SK-N-DZ (cell line): Measurements from ENCODE around the gene ARID1B.
"Not testable (repeated sequence)": the region's sequence is repeated elsewhere in the genome, so short reads cannot be mapped to it uniquely, and the experiment has no call there.

Experiments used
- DNase-seq: peaks from one replicate; pipeline ENCODE4 v3.0.0-alpha.2; 2015; ENCODE audit warnings: low spot score

Gene ARID1B

DNA sequence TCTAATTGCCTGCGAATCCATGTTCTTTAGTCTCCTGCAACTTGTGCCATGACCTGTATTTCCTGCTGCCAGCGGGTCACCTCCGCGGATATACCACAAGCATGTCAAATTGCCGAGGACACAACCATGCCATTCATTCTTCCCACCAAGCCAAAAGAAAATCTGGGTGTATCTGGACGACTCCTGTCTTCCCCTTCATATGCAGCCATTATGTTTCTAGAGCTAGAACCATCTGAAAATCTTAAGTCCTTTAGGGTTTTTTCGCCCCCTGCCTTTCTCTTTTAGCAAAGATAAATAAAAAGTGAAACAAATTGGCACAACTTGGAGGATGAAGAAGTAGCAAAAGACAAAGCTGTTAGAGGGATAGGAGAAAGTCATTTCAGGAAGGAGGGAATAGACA lies 242.6 kb downstream of the ARID1B start:
- no peak for DNase-seq

DNA sequence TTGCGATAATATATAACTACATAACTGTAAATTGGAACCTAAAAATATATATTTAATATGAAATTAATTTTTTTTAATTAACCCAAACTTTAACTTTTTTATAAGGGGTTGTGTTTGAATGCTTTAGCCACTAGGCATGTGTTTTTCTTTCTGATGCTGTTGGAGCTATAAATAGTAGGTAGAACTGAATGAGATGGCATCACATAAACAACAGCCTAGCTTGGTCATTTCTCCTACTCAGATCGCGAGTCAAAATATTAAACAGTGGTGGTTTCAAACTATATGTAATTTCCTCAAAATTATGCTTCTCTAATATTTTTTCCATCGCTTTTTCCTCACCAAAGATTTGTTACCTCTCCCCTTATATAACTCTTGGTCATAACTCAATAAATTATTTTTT lies 243.2 kb downstream of the ARID1B start:
- DNase-seq: no peak

DNA sequence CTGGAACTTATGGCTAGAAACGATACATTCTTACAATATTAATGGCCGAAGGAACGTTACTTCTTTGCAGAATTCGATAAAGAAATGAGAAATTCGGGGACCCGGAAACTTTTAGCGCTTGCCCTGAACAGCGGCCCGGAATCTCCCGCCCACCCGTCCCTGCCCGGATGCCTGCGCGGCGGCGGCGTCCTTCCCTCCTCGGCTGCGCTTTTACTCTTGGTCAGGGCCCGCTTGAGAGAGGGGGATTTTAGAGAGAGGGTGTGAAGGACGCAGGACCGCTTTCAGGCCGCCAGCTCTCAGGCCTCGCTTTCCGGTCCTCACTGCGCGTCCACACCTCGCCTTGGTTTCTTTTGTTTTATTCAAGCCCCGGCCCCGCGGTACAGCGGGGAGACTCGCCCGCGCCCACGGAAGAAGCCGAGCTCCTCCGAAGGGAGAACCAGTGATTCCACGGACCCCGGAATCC lies 243.7 kb downstream of the ARID1B start:
- peak; percentile 67 for DNase-seq

GRCh38 chr6:157021344-157021992 lies 244.3 kb downstream of the ARID1B start:
- DNase-seq: peak; percentile 84

GRCh38 chr6:157021993-157022740 lies 245.0 kb downstream of the ARID1B start:
- peak; percentile 82 for DNase-seq

GRCh38 chr6:157023958-157024357 lies 246.8 kb downstream of the ARID1B start:
- no peak for DNase-seq

DNA sequence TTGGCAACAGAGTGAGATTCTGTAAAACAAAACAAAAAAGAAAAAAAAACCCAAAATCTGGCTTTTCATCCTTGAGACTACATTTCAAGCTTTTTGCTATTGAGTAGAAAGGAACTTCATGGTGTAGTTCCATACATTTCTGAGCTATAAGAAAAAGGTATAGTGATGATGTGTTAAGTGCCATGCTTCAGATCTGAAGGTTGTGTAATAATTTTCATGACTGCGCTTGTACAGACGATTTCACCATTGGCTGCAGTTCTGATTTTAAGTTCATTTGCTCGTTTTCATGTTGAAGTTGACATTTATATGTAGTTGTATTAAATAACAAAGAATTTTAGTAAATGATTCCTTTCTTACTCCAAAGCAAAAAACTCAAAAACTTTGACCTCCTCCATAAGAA lies 247.6 kb downstream of the ARID1B start:
- no peak for DNase-seq

- no peak for DNase-seq
Observed at GRCh38 chr6:157025437-157025836, 248.3 kb downstream of the ARID1B start.

DNA sequence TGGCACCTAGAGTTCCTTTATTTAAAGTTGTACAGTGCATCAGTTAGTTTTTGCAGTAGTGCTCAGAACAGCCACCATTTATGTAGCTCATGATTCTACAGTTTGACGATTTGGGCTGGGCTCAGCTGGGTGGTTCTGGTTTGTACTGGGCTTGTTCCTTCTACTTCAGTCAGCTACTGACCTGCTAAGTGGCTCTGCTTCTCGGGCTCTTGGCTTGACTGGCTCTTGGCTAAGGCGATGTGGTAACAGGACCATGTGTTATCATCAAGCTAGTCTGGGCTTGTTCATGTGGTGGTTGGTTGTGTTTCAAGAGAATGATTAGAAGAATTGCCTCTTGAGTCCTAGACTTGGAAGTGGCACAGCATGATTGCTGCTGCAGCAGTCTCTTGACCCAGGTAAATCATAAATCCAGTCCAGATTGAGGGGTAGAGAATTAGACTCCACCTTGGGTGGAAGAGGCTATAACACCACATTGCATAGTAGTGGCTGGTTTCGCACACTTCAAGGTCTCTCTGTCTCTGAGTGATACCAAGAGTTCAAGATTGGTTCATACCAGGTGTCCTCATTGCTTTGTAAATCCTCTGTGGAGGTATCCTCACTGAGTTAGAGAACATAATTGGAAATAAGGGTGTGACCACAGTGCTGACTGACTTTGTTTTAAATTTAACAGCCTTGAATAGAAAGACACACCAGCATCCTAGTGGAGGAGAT lies 253.0 kb downstream of the ARID1B start:
- no peak for DNase-seq

DNA sequence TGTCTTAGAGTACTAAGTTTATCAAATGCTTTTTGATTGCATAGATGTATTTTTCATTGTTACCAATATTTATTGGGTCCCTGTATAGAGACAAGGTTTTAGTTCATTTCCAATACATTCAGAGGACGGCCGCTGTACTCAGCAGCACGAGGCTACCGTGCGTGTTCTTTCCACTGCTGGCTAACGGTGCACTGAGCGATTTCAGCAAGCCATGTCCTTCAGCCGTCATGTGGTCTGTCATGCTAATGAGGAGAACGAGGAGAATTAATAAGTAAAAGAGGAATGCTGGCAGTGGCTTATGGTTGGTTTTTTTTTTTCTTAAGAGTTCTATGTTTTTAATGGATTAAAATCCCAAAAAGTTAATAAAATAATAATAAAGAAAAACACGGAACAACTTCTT lies 253.6 kb downstream of the ARID1B start:
- DNase-seq: no peak

DNA sequence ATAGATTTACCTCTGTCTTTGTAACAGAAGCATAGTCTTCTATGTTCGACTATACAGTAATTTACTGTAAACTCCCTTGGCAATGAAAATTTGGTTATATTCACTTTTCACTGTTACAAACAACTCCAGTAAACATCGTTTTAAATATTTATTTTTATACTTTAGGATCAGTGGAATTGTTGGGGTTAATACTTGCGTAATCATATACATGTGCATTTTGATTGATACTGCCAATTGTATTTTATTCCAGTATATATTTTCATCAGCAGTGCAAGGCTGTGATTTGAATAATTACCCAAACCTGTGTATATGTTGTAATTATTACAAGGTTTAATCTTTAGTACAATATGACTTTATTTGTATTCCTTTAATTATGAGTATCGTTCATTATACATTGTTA lies 255.7 kb downstream of the ARID1B start:
- no peak for DNase-seq

DNA sequence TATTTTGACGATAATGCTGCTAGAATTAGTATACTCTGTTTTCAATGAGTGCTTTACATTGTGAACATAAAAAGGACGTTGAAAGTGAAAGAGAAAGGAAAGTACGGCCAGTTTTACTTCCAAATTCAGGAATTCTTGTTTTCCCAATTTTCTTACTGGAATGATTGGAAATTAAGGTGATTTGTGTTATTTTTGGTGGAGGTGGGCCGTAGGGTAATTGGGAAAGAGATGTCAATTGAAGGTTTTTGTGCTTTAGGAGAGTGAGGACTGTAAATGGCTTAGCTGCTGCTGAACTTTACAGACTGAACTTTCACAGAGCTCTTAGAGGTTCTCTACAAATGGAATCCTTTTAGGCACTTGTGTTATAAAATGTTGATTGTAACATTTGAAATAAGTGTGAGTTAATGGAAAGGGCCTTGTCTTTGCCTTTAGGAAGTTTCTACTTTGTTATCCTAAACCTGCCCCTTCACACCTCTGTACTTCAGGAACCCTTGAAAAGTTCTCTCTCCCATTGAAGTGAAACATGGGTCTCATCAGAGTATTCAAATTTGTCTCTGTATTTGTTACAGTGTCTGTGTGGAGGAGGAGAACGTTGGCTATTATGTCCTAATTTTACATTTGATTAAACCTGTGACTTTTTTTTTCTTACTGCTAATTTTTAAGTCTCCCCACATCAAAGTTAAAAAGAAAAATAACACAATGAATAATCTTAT lies 256.4 kb downstream of the ARID1B start:
- no peak for DNase-seq

- peak; percentile 42 for DNase-seq
Observed at GRCh38 chr6:157034436-157035230, 257.5 kb downstream of the ARID1B start.

DNA sequence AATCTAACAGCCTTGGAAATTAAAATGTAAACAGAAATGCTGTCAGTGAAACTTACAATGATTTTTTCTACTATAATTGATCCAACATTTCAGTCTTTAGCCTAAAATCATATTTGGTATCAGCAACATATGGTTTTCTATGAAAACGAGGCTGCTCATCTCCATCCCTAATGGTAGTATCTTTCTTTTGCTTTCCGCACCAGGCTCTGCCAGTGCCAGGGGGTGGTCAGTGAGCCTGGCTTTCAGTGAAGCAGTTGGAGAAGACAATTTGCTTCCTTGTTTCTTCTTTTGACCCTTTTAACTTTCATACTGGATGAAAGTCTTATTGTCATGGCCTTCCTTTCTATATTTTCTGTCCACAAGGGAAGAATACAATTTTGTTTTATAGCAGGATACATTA lies 258.4 kb downstream of the ARID1B start:
- no peak for DNase-seq

GRCh38 chr6:157036245-157036711 lies 259.1 kb downstream of the ARID1B start:
- no peak for DNase-seq

GRCh38 chr6:157037165-157037564 lies 260.0 kb downstream of the ARID1B start:
- no peak for DNase-seq

GRCh38 chr6:157038610-157039009 lies 261.4 kb downstream of the ARID1B start:
- DNase-seq: no peak

DNA sequence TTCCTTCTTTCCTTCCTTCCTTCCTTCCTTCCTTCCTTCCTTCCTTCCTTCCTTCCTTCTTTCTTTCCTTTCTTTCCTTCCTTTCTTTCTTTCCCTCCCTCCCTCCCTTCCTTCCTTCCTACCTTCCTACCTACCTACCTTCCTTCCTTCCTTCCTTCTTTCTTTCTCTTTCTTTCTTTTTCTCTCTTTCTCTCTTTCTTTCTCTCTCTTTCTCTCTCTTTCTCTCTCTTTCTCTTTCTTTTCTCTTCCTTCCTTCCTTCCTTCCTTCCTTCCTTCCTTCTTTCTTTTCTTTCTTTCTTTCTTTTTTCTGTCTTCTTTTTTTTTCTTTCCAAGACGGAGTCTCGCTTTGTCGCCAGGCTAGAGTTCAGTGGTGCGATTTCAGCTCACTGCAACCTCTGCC lies 262.5 kb downstream of the ARID1B start:
- not testable (repeated sequence) for DNase-seq

DNA sequence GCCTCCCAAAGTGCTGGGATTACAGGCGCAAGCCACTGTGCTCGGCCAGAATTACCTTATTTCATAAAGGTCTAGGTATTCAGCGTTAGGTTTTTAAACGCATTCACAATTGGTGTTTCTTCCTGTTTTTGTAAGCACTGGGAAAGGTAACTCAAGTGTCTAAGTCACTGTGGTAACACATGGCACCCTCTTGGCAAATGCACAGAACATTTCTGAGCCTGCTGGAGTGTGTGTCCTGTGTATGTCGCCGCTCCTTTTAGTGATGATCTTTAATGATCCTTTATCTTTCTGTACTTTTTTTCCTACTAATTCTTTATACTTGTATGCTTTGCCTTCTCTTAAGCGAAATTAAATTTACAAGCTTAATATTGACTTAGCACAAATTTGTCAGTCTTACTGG lies 263.0 kb downstream of the ARID1B start:
- no peak for DNase-seq

- DNase-seq: peak; percentile 38
Observed at GRCh38 chr6:157045831-157046454, 268.8 kb downstream of the ARID1B start.

DNA sequence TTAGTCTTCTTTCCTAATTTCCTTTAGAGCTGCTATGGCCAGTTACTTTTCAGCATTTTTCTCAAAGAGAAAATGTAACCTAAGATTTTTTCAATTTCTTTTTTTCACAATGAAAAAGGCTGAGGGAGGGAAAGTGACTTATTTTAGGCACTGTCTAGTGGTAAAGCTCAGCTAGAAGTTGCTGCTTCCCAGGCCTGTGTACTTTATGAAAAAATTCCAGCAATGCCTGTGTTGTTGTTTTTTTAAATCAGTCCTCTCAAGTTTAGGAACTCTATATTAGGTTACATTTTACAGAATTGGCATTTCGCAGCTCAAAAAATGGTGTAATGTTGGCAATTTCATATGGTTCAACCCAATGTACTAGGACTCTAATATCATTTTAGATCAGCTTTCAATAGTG lies 269.6 kb downstream of the ARID1B start:
- no peak for DNase-seq
